MM.1S (cell line): ENCODE data around the gene FAM24B.

Experiments used
- DNase-seq: peaks from one replicate; pipeline ENCODE4 v3.0.0-alpha.2; 2015
- H2AFZ ChIP-seq: fragments of 300-600 bp; sonication (generic); 2 replicates; pipeline ENCODE4 v1.6.0; 2016; ENCODE audit warnings: antibody characterized with exemption, low read length
- H3F3A ChIP-seq: fragments of 300-600 bp; sonication (generic); 2 replicates; pipeline ENCODE4 v1.6.1; 2016; ENCODE audit warnings: mild to moderate bottlenecking, antibody characterized with exemption, low read length, moderate library complexity, mixed read lengths; ENCODE audit not compliant: insufficient read depth
- H3K27ac ChIP-seq: fragments of 300-600 bp; sonication (generic); 2 replicates; pipeline ENCODE4 v1.5.1; 2016; ENCODE audit warnings: mild to moderate bottlenecking, low read length
- H3K27me3 ChIP-seq: fragments of 300-600 bp; sonication (generic); replicated peaks from 2 replicates; pipeline ENCODE4 v1.6.0; 2016; ENCODE audit warnings: low read length; ENCODE audit not compliant: insufficient read depth
- H3K36me3 ChIP-seq: fragments of 300-600 bp; sonication (generic); replicated peaks from 2 replicates; pipeline ENCODE4 v1.6.1; 2016; ENCODE audit warnings: mild to moderate bottlenecking, low read length, mixed read lengths; ENCODE audit not compliant: insufficient read depth
- H3K4me1 ChIP-seq: fragments of 300-600 bp; sonication (generic); 2 replicates; pipeline ENCODE4 v1.6.1; 2016; ENCODE audit warnings: low read length, mixed read lengths
- H3K4me2 ChIP-seq: fragments of 300-600 bp; sonication (generic); 2 replicates; pipeline ENCODE4 v1.6.0; 2016; ENCODE audit warnings: low read depth, low read length
- H3K4me3 ChIP-seq: fragments of 300-600 bp; sonication (generic); 2 replicates; pipeline ENCODE4 v1.5.1; 2016; ENCODE audit warnings: low read length, mixed read lengths
- H3K79me2 ChIP-seq: fragments of 300-600 bp; sonication (generic); 2 replicates; pipeline ENCODE4 v1.6.1; 2016; ENCODE audit warnings: mixed run types, low read length, mixed read lengths
- H3K9ac ChIP-seq: fragments of 300-600 bp; sonication (generic); 2 replicates; pipeline ENCODE4 v1.6.1; 2016; ENCODE audit warnings: low read length, mixed read lengths
- H3K9me2 ChIP-seq: fragments of 300-600 bp; sonication (generic); replicated peaks from 2 replicates; pipeline ENCODE4 v1.6.1; 2016; ENCODE audit warnings: mild to moderate bottlenecking, low read length, mixed read lengths; ENCODE audit not compliant: insufficient read depth
- H3K9me3 ChIP-seq: fragments of 300-600 bp; sonication (generic); replicated peaks from 2 replicates; pipeline ENCODE4 v1.6.1; 2016; ENCODE audit warnings: mild to moderate bottlenecking, low read length, mixed read lengths; ENCODE audit not compliant: insufficient read depth
- H4K20me1 ChIP-seq: fragments of 300-600 bp; sonication (generic); 2 replicates; pipeline ENCODE4 v1.6.1; 2016; ENCODE audit warnings: mild to moderate bottlenecking, low read length, moderate library complexity, mixed read lengths; ENCODE audit not compliant: insufficient read depth
- CTCF ChIP-seq: fragments of 300-600 bp; sonication (generic); IDR thresholded peaks from 2 replicates; pipeline ENCODE4 v1.5.1; 2016; ENCODE audit warnings: antibody characterized with exemption, low read length, mixed read lengths
- EZH2 ChIP-seq: fragments of 300-600 bp; sonication (generic); optimal IDR thresholded peaks from 2 replicates; pipeline ENCODE3; 2017; ENCODE audit warnings: low read depth, mild to moderate bottlenecking, antibody characterized with exemption, low read length, mixed read lengths
- EZH2phosphoT487 ChIP-seq: fragments of 300-600 bp; sonication (generic); IDR thresholded peaks from 2 replicates; pipeline ENCODE4 v1.6.1; 2018; ENCODE audit warnings: antibody characterized with exemption, low read length

FAM24B gene

GRCh38 chr10:122855745-122856144 is 23.6 kb downstream of the FAM24B start:
- Histone ChIP-seq H3K27me3 (no peaks in the 10 kb centered on the region), H3K9ac (no peak overlapping the region), H3K9me3 (no peaks in the 10 kb centered on the region), H3K36me3 (no peaks in the 10 kb centered on the region), H4K20me1 (no peaks in the 10 kb centered on the region), H3K4me1 (peaks cover 14% of the 10 kb centered on the region), H3K27ac (no peak overlapping the region), H3K9me2 (no peaks in the 10 kb centered on the region), H3K4me3 (no peak overlapping the region), H3K4me2 (no peak overlapping the region), H2AFZ (no peak overlapping the region), H3K79me2 (peaks cover 33% of the 10 kb centered on the region; the same call in 1 of the 2 replicates), H3F3A (no peaks in the 10 kb centered on the region)
- TF ChIP-seq EZH2phosphoT487 (no peak), EZH2 (no peak), CTCF (no peak)
- no peak for DNase-seq

- Histone ChIP-seq H3K4me3 (no peak overlapping the region), H3K4me1 (peaks cover 14% of the 10 kb centered on the region), H4K20me1 (no peaks in the 10 kb centered on the region), H3F3A (no peaks in the 10 kb centered on the region), H3K9me3 (no peaks in the 10 kb centered on the region), H3K36me3 (no peaks in the 10 kb centered on the region), H3K9me2 (no peaks in the 10 kb centered on the region), H3K9ac (no peak overlapping the region), H3K27me3 (no peaks in the 10 kb centered on the region), H3K4me2 (no peak overlapping the region), H3K27ac (no peak overlapping the region), H2AFZ (no peak overlapping the region), H3K79me2 (peaks cover 23% of the 10 kb centered on the region; the same call in 1 of the 2 replicates)
- DNase-seq: no peak
- TF ChIP-seq EZH2 (no peak), CTCF (no peak), EZH2phosphoT487 (no peak)
Observed at GRCh38 chr10:122854648-122855047, 24.7 kb downstream of the FAM24B start.

GRCh38 chr10:122853665-122854313 is 25.6 kb downstream of the FAM24B start:
- H4K20me1 ChIP-seq: no peaks in the 10 kb centered on the region
- H3K9me3 ChIP-seq: no peaks in the 10 kb centered on the region
- H3K4me1 ChIP-seq: peaks cover 14% of the 10 kb centered on the region
- H3K4me3 ChIP-seq: no peak overlapping the region
- TF ChIP-seq EZH2 (no peak), CTCF (no peak), EZH2phosphoT487 (no peak)
- DNase-seq: no peak
- H3K9ac ChIP-seq: no peak overlapping the region
- H3F3A ChIP-seq: no peaks in the 10 kb centered on the region
- H3K4me2 ChIP-seq: no peak overlapping the region
- no peaks in the 10 kb centered on the region for H3K9me2 ChIP-seq
- H3K27ac ChIP-seq: no peak overlapping the region
- no peaks in the 10 kb centered on the region for H3K36me3 ChIP-seq
- no peak overlapping the region for H2AFZ ChIP-seq
- peaks cover 15% of the 10 kb centered on the region; the same call in 1 of the 2 replicates for H3K79me2 ChIP-seq
- H3K27me3 ChIP-seq: no peaks in the 10 kb centered on the region
